NB4 (cell line): Measurements from ENCODE around the gene WTAP.

ENCODE experiments used
- CTCF ChIP-seq: IDR thresholded peaks from one replicate; pipeline ENCODE4 v1.5.1; 2012; ENCODE audit warnings: low read depth, low read length
- MAX ChIP-seq: IDR thresholded peaks from 2 replicates; pipeline ENCODE4 v1.6.1; 2011; ENCODE audit warnings: low read depth, low read length
- MYC ChIP-seq: IDR thresholded peaks from 2 replicates; pipeline ENCODE4 v1.6.1; 2011; ENCODE audit warnings: low read depth, low read length
- POLR2A ChIP-seq: IDR thresholded peaks from 2 replicates; pipeline ENCODE4 v1.6.1; 2011; ENCODE audit warnings: mild to moderate bottlenecking; ENCODE audit not compliant: insufficient read length; ENCODE audit errors: extremely low read depth

DNA sequence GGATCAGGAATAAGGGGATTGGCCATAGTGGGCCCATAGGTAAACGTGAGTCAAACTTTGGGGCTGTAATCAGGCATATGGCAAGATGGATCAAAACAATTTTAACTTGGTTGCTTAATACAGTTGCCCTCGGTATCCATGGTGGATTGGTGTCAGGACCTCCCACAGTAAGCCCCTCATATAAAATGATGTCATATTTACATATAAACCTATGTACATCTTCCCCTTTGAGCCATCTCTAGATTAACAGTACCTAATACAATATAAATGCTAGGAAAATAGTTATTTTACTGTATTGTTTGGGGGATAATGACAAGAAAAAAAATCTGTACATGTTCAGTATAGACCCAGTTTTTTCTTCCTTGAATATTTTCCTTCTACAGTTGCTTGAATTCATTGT, 27.1 kb downstream of the WTAP start:
- no peak for TF ChIP-seq CTCF
- no peak for TF ChIP-seq POLR2A
- TF ChIP-seq MAX: no peak
- TF ChIP-seq MYC: no peak
